Testis (tissue), 2 donors: Measurements from ENCODE around the gene CADPS2.

Experiments used
- POLR2A ChIP-seq: fragments of 450-650 bp; IDR thresholded peaks from one replicate; pipeline ENCODE4 v1.6.1; 2017; ENCODE audit warnings: antibody characterized with exemption, mild to moderate bottlenecking, moderate library complexity
- TF ChIP-seq, protein P1 (sequence below), 3 experiments: fragments of 450-650 bp in 2 of 3; fragments of 200-600 bp in 1 of 3; sonication (generic) in 1 of 3; IDR thresholded peaks; one replicate each; pipeline ENCODE4 v1.5.1; 2016 to 2019; ENCODE audit warnings: antibody characterized with exemption in 3 of 3, mild to moderate bottlenecking in 2 of 3, moderate library complexity in 1 of 3

- no peak for TF ChIP-seq POLR2A
- TF ChIP-seq, protein P1, sequence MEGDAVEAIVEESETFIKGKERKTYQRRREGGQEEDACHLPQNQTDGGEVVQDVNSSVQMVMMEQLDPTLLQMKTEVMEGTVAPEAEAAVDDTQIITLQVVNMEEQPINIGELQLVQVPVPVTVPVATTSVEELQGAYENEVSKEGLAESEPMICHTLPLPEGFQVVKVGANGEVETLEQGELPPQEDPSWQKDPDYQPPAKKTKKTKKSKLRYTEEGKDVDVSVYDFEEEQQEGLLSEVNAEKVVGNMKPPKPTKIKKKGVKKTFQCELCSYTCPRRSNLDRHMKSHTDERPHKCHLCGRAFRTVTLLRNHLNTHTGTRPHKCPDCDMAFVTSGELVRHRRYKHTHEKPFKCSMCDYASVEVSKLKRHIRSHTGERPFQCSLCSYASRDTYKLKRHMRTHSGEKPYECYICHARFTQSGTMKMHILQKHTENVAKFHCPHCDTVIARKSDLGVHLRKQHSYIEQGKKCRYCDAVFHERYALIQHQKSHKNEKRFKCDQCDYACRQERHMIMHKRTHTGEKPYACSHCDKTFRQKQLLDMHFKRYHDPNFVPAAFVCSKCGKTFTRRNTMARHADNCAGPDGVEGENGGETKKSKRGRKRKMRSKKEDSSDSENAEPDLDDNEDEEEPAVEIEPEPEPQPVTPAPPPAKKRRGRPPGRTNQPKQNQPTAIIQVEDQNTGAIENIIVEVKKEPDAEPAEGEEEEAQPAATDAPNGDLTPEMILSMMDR (IDR thresholded peaks at IDR 0.05), result no peak
These were observed 176.2 kb downstream of the CADPS2 start for GRCh38 chr7:122709930-122710646.
